ENCODE results near the gene NEIL1. TPM values are rescaled to one million over a fixed set of nuclear protein-coding genes. Genes with fewer than 3 reads are reported as not detected.

NEIL1 gene
- total RNA-seq, 1 experiment from 2014 or later = 41.4 TPM

GRCh38 chr15:75389791-75390382 lies 43.0 kb downstream of the NEIL1 start (continued):
- no peak for TF ChIP-seq EZH2 (IDR thresholded peaks at IDR 0.05)

DNA sequence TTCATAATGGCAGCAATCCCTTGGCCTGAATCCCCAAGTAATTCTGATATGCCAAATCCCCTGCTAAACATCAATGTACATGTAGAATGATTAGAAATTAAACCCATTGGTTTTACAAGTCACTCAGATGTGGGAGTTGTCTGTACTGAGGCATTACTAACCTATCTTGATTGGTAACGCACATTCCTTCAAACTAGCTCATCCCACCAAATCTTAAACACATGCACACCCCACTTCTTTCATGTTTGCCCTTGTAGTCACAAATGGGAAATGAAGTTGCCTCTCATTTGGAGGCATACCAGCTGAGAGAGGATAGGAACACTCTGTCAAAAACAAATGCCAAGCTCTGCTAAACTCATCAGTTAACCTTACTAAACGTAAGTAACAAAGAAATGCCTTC lies 50.7 kb downstream of the NEIL1 start:
- H3K4me2 ChIP-seq (ENCODE audit: low read length) = no peak overlapping the region
- H3K27ac ChIP-seq (ENCODE audit: low read depth, low read length) = no peak overlapping the region
- H3K9me3 ChIP-seq (ENCODE audit: control insufficient read depth in 1 of 2, insufficient read depth in 1 of 2, low read depth in 1 of 2, low read length in 2 of 2) = no peaks in the 10 kb centered on the region
- H3K36me3 ChIP-seq (ENCODE audit: control insufficient read depth in 1 of 2, insufficient read depth in 2 of 2, low read length in 2 of 2) = peaks cover 61% of the 10 kb centered on the region in 2 experiments
- no peak for ATAC-seq
- no peaks in the 10 kb centered on the region for H3K4me1 ChIP-seq (ENCODE audit: control insufficient read depth in 1 of 2, insufficient read depth in 2 of 2, low read length in 2 of 2)
- no peak overlapping the region for H2AFZ ChIP-seq (ENCODE audit: low read depth, low read length, poor library complexity, severe bottlenecking)
- intact Hi-C loops (cut with micrococcal nuclease) = no loop called here
- POLR2A ChIA-PET = no interaction called here
- CTCF ChIA-PET = no interaction called here
- H3K79me2 ChIP-seq (ENCODE audit: insufficient read depth, low read length) = peaks cover 14% of the 10 kb centered on the region; the same call in 1 of the 2 replicates
- no TSS peak for BruUV-seq (replicated peaks)
- H3K9ac ChIP-seq (ENCODE audit: low read length) = no peak overlapping the region
- H3K9me2 ChIP-seq (ENCODE audit: insufficient read depth) = no peaks in the 10 kb centered on the region
- DNase-seq (ENCODE audit: low read depth, low spot score) = no peak
- TF ChIP-seq CBX3 (IDR thresholded peaks at IDR 0.05; ENCODE audit: low read depth) (no peak), EGR1 (IDR thresholded peaks at IDR 0.05; ENCODE audit: low read depth) (no peak), FOSL1 (IDR thresholded peaks at IDR 0.05; ENCODE audit: low read depth) (no peak), POLR2AphosphoS5 (IDR thresholded peaks at IDR 0.05; ENCODE audit: low read depth, low read length) (no peak)
- TF ChIP-seq, protein P1, sequence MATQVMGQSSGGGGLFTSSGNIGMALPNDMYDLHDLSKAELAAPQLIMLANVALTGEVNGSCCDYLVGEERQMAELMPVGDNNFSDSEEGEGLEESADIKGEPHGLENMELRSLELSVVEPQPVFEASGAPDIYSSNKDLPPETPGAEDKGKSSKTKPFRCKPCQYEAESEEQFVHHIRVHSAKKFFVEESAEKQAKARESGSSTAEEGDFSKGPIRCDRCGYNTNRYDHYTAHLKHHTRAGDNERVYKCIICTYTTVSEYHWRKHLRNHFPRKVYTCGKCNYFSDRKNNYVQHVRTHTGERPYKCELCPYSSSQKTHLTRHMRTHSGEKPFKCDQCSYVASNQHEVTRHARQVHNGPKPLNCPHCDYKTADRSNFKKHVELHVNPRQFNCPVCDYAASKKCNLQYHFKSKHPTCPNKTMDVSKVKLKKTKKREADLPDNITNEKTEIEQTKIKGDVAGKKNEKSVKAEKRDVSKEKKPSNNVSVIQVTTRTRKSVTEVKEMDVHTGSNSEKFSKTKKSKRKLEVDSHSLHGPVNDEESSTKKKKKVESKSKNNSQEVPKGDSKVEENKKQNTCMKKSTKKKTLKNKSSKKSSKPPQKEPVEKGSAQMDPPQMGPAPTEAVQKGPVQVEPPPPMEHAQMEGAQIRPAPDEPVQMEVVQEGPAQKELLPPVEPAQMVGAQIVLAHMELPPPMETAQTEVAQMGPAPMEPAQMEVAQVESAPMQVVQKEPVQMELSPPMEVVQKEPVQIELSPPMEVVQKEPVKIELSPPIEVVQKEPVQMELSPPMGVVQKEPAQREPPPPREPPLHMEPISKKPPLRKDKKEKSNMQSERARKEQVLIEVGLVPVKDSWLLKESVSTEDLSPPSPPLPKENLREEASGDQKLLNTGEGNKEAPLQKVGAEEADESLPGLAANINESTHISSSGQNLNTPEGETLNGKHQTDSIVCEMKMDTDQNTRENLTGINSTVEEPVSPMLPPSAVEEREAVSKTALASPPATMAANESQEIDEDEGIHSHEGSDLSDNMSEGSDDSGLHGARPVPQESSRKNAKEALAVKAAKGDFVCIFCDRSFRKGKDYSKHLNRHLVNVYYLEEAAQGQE (IDR thresholded peaks at IDR 0.05; ENCODE audit: low read depth) = no peak
- no peaks in the 10 kb centered on the region for H3K27me3 ChIP-seq (ENCODE audit: insufficient read depth, low read length)
- no peak overlapping the region for H3K4me3 ChIP-seq (replicated peaks in 1 of 2; ENCODE audit: low read depth in 1 of 2, low read length in 2 of 2)
- H4K20me1 ChIP-seq (ENCODE audit: insufficient read depth) = peaks cover 3% of the 10 kb centered on the region; the same call in 1 of the 2 replicates
- RAD21 ChIA-PET (ENCODE audit: low non-redundant PET in 1 of 2, low total read pairs in 2 of 2, uncharacterized antibody in 2 of 2, unreplicated experiment in 2 of 2) = no interaction called here
